DND-41 (cell line): ENCODE results near the gene ACSF3.

Experiments used
- ATAC-seq: fragments of 200-7000 bp; cut with Tn5 transposase; 3 replicates; pipeline ENCODE4 v1.9.1; 2021; ENCODE audit warnings: low read depth; ENCODE audit not compliant: insufficient read depth
- DNase-seq: peaks from one replicate; pipeline ENCODE4 v3.0.0-alpha.2; 2020
- H2AFZ ChIP-seq: 2 replicates; pipeline ENCODE4 v1.6.0; 2012; ENCODE audit warnings: low read depth, low read length
- H3K27ac ChIP-seq: 2 replicates; pipeline ENCODE4 v1.5.1; 2012; ENCODE audit warnings: low read length, inconsistent platforms
- H3K27me3 ChIP-seq: fragments of 200-600 bp; sonication (generic); 2 replicates; pipeline ENCODE4 v1.6.0; 2012; ENCODE audit warnings: low read length, mild to moderate bottlenecking, inconsistent platforms; ENCODE audit not compliant: insufficient read depth, poor library complexity
- H3K36me3 ChIP-seq: 2 replicates; pipeline ENCODE4 v1.5.1; 2012; ENCODE audit warnings: low read length, inconsistent platforms; ENCODE audit not compliant: insufficient read depth
- H3K4me1 ChIP-seq: 2 replicates; pipeline ENCODE4 v1.5.1; 2012; ENCODE audit warnings: mild to moderate bottlenecking, low read length; ENCODE audit not compliant: insufficient read depth
- H3K4me2 ChIP-seq: 2 replicates; pipeline ENCODE4 v1.6.0; 2012; ENCODE audit warnings: mild to moderate bottlenecking, moderate library complexity, low read length, inconsistent platforms; ENCODE audit not compliant: insufficient read depth
- H3K4me3 ChIP-seq, 2 experiments: fragments of 200-600 bp in 1 of 2; shearing (Covaris generic) in 1 of 2; 2 replicates each; pipeline ENCODE4 v1.5.1; 2012 to 2016; ENCODE audit warnings: inconsistent platforms in 2 of 2, low read length in 2 of 2, mild to moderate bottlenecking in 2 of 2, low read depth in 1 of 2, moderate library complexity in 1 of 2
- H3K79me2 ChIP-seq: 2 replicates; pipeline ENCODE4 v1.6.0; 2012; ENCODE audit warnings: low read length, inconsistent platforms; ENCODE audit not compliant: insufficient read depth
- H3K9ac ChIP-seq: 2 replicates; pipeline ENCODE4 v1.6.0; 2012; ENCODE audit warnings: low read depth, mild to moderate bottlenecking, inconsistent platforms, low read length, moderate library complexity
- H3K9me3 ChIP-seq: 2 replicates; pipeline ENCODE4 v1.5.1; 2012; ENCODE audit warnings: low read length, moderate library complexity, mild to moderate bottlenecking, inconsistent platforms; ENCODE audit not compliant: insufficient read depth, severe bottlenecking
- H4K20me1 ChIP-seq: 2 replicates; pipeline ENCODE4 v1.6.0; 2012; ENCODE audit warnings: low read length; ENCODE audit not compliant: insufficient read depth
- EZH2 ChIP-seq: IDR thresholded peaks from 3 replicates; pipeline ENCODE4 v1.6.1; 2012; ENCODE audit warnings: borderline replicate concordance, low read depth, mild to moderate bottlenecking, moderate library complexity, low read length, inconsistent platforms; ENCODE audit not compliant: severe bottlenecking
- TF ChIP-seq, protein P1 (sequence below): IDR thresholded peaks from 2 replicates; pipeline ENCODE4 v1.5.1; 2012; ENCODE audit warnings: borderline replicate concordance, low read length, moderate library complexity, mild to moderate bottlenecking; ENCODE audit not compliant: poor library complexity, severe bottlenecking; ENCODE audit errors: extremely low read depth

Gene ACSF3

DNA sequence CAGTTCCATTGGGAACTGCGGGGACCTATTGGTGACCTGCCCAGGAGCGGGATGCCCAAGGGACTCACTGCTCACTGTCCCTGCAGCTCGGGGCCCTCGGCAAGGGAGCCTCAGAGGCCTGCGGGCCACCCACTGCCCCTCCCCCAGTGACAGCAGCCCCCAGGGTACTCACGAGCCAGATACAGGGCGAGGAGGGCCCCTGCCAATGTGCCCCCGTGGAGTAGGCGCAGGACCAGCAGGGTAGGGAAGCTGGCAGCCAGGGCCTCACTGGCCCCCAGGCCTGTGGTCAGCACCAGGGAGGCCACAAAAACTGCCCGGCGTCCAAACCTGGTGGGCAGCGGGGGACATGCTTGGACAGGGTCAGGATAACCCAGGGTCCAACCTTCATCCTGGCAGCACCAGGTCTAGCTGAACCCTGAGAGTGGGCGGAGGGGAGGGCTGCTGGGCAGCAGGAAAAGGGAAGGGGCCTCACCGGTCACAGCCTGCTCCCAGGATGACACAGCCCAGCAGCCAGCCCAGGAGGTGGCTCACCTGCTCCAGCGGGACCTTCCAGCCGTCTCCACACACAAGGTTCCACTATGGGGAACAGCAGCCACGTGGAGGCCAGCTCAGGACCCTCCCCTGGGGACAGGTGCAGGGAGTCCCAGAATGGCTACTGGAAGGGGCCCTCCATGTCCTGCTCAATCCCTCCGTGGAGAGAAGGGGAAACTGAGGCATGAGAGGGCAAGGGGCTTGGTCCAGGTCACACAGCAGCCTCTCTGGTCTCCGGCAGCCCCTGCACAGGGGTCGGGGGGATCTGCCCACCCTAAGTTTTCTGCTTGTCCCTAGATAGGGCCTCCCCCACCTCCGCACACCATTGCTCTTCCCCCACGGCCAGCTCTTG is 105.8 kb downstream of the ACSF3 start:
- Histone ChIP-seq H3K4me2 (no peak overlapping the region), H3K36me3 (no peaks in the 10 kb centered on the region), H3K9me3 (no peaks in the 10 kb centered on the region), H3K4me3 (no peak overlapping the region), H3K27me3 (no peaks in the 10 kb centered on the region), H4K20me1 (0 out of 2 replicates have a peak, but pooled peaks cover 3% of the 10 kb centered on the region), H3K27ac (no peak overlapping the region), H3K4me1 (no peaks in the 10 kb centered on the region), H3K9ac (no peak overlapping the region), H2AFZ (no peak overlapping the region), H3K79me2 (no peaks in the 10 kb centered on the region)
- TF ChIP-seq, protein P1, sequence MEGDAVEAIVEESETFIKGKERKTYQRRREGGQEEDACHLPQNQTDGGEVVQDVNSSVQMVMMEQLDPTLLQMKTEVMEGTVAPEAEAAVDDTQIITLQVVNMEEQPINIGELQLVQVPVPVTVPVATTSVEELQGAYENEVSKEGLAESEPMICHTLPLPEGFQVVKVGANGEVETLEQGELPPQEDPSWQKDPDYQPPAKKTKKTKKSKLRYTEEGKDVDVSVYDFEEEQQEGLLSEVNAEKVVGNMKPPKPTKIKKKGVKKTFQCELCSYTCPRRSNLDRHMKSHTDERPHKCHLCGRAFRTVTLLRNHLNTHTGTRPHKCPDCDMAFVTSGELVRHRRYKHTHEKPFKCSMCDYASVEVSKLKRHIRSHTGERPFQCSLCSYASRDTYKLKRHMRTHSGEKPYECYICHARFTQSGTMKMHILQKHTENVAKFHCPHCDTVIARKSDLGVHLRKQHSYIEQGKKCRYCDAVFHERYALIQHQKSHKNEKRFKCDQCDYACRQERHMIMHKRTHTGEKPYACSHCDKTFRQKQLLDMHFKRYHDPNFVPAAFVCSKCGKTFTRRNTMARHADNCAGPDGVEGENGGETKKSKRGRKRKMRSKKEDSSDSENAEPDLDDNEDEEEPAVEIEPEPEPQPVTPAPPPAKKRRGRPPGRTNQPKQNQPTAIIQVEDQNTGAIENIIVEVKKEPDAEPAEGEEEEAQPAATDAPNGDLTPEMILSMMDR = no peak
- TF ChIP-seq EZH2 = no peak
- ATAC-seq = no peak
- DNase-seq = no peak

- TF ChIP-seq, protein P1 = no peak
- no peak for TF ChIP-seq EZH2
- no peak within 1 kb of the TSS for H3K9ac ChIP-seq
- H3K27ac ChIP-seq = no peak within 1 kb of the TSS
- H3K27me3 ChIP-seq = no peaks in the 10 kb centered on the region
- DNase-seq = no peak
- H3K79me2 ChIP-seq = no peaks in the 10 kb centered on the region
- no peak within 1 kb of the TSS for H3K4me2 ChIP-seq
- no peaks in the 10 kb centered on the region for H3K36me3 ChIP-seq
- H3K4me1 ChIP-seq = no peaks in the 10 kb centered on the region
- no peak for ATAC-seq
- H4K20me1 ChIP-seq = 0 out of 2 replicates have a peak, but pooled peaks cover 3% of the 10 kb centered on the region
- H2AFZ ChIP-seq = no peak within 1 kb of the TSS
- H3K4me3 ChIP-seq = no peak within 1 kb of the TSS
- no peaks in the 10 kb centered on the region for H3K9me3 ChIP-seq
Measured at GRCh38 chr16:89200124-89200849, 106.6 kb downstream of the ACSF3 start, which contains the start of gene SLC22A31. SLC22A31 (minus strand) TSS chr16:89200537; CDS start chr16:89200501, 36 bp downstream.

GRCh38 chr16:89200850-89201411 is 107.3 kb downstream of the ACSF3 start:
- Histone ChIP-seq H3K4me1 (no peaks in the 10 kb centered on the region), H3K27ac (no peak overlapping the region), H2AFZ (no peak overlapping the region), H4K20me1 (0 out of 2 replicates have a peak, but pooled peaks cover 3% of the 10 kb centered on the region), H3K4me3 (no peak overlapping the region), H3K9me3 (no peaks in the 10 kb centered on the region), H3K9ac (no peak overlapping the region), H3K27me3 (no peaks in the 10 kb centered on the region), H3K79me2 (no peaks in the 10 kb centered on the region), H3K4me2 (no peak overlapping the region), H3K36me3 (no peaks in the 10 kb centered on the region)
- DNase-seq = no peak
- ATAC-seq = no peak
- TF ChIP-seq, protein P1 = no peak
- no peak for TF ChIP-seq EZH2
